GM19025 (cell line): ENCODE results near the gene AHDC1.

Source experiments
- ATAC-seq: cut with Tn5 transposase; IDR thresholded peaks from one replicate; pipeline ENCODE4 v1.9.1; 2021; ENCODE audit warnings: mild to moderate bottlenecking, low read depth, moderate library complexity; ENCODE audit not compliant: unreplicated experiment

Gene AHDC1

GRCh38 chr1:27588256-27589232 is 15.4 kb downstream of the AHDC1 start:
- no peak for ATAC-seq

- ATAC-seq, result no peak
Measured at GRCh38 chr1:27585684-27586083, 18.3 kb downstream of the AHDC1 start.

- ATAC-seq, result no peak
Measured at GRCh38 chr1:27584453-27584852, 19.5 kb downstream of the AHDC1 start.

GRCh38 chr1:27583479-27583878 is 20.5 kb downstream of the AHDC1 start:
- ATAC-seq, result no peak

GRCh38 chr1:27581823-27582243 is 22.1 kb downstream of the AHDC1 start:
- no peak for ATAC-seq

- no peak for ATAC-seq
Measured at GRCh38 chr1:27577504-27578188, 26.3 kb downstream of the AHDC1 start.

- no peak for ATAC-seq
Measured at GRCh38 chr1:27576806-27577227, 27.1 kb downstream of the AHDC1 start.

- ATAC-seq, result no peak
Measured at GRCh38 chr1:27575840-27576331, 28.1 kb downstream of the AHDC1 start.

- ATAC-seq, result no peak
Measured at GRCh38 chr1:27574871-27575831, 28.8 kb downstream of the AHDC1 start.

- ATAC-seq, result no peak
Measured at GRCh38 chr1:27574001-27574781, 29.8 kb downstream of the AHDC1 start.

GRCh38 chr1:27572679-27573426 is 31.1 kb downstream of the AHDC1 start:
- no peak for ATAC-seq

- ATAC-seq, result no peak
Measured at GRCh38 chr1:27572019-27572678, 31.8 kb downstream of the AHDC1 start.

GRCh38 chr1:27571439-27572018 is 32.4 kb downstream of the AHDC1 start:
- ATAC-seq, result no peak

- ATAC-seq, result no peak
Measured at GRCh38 chr1:27570784-27571183, 33.2 kb downstream of the AHDC1 start.

- ATAC-seq, result no peak
Measured at GRCh38 chr1:27570356-27570755, 33.6 kb downstream of the AHDC1 start.

GRCh38 chr1:27569506-27570291 is 34.2 kb downstream of the AHDC1 start:
- ATAC-seq, result no peak

- ATAC-seq, result no peak
Measured at GRCh38 chr1:27569088-27569460, 34.9 kb downstream of the AHDC1 start.
